Smooth muscle cell (in vitro differentiated cells): ENCODE data around the gene MC3R. TPM values are rescaled to one million over a fixed set of nuclear protein-coding genes. Genes with fewer than 3 reads are reported as not detected.

Experiments used
- DNase-seq: peaks from one replicate; lab custom pipeline; 2025; ENCODE audit not compliant: unreplicated experiment; lab: John Stamatoyannopoulos, UW
- H2AFZ ChIP-seq: fragments of 200-600 bp; sonication (generic); 2 replicates; pipeline ENCODE4 v1.6.0; 2016; ENCODE audit warnings: antibody characterized with exemption, low read depth, mild to moderate bottlenecking
- H3F3A ChIP-seq: fragments of 200-600 bp; sonication (generic); 2 replicates; pipeline ENCODE4 v1.6.0; 2017; ENCODE audit warnings: antibody characterized with exemption, low read depth
- H3K27ac ChIP-seq: fragments of 200-600 bp; sonication (generic); 2 replicates; pipeline ENCODE4 v1.5.1; 2016; ENCODE audit warnings: low read depth, mild to moderate bottlenecking
- H3K27me3 ChIP-seq: fragments of 200-600 bp; sonication (generic); 2 replicates; pipeline ENCODE4 v1.6.1; 2016; ENCODE audit warnings: low read depth, mild to moderate bottlenecking
- H3K36me3 ChIP-seq: fragments of 200-600 bp; sonication (generic); 2 replicates; pipeline ENCODE4 v1.5.1; 2016; ENCODE audit warnings: low read depth
- H3K4me1 ChIP-seq: fragments of 200-600 bp; sonication (generic); 2 replicates; pipeline ENCODE4 v1.5.1; 2016; ENCODE audit warnings: low read depth
- H3K4me2 ChIP-seq: fragments of 200-600 bp; sonication (generic); 2 replicates; pipeline ENCODE4 v1.6.0; 2016; ENCODE audit warnings: mild to moderate bottlenecking
- H3K4me3 ChIP-seq: fragments of 200-600 bp; sonication (generic); 2 replicates; pipeline ENCODE4 v1.5.1; 2016; ENCODE audit warnings: mild to moderate bottlenecking
- H3K79me2 ChIP-seq: fragments of 200-600 bp; sonication (generic); 2 replicates; pipeline ENCODE4 v1.6.0; 2016; ENCODE audit warnings: low read depth, mild to moderate bottlenecking
- H3K9ac ChIP-seq: fragments of 200-600 bp; sonication (generic); 2 replicates; pipeline ENCODE4 v1.6.0; 2016; ENCODE audit warnings: low read depth
- H3K9me3 ChIP-seq: fragments of 200-600 bp; sonication (generic); replicated peaks from 2 replicates; pipeline ENCODE4 v1.5.1; 2016; ENCODE audit warnings: low read depth
- H4K20me1 ChIP-seq: fragments of 200-600 bp; sonication (generic); 2 replicates; pipeline ENCODE4 v1.6.0; 2016; ENCODE audit warnings: low read depth
- WGBS: methylation state at CpG from one replicate; pipeline ENCODE4 v1.1.7; 2016; ENCODE audit warnings: low lambda C conversion rate; 5-methylcytosine and 5-hydroxymethylcytosine counted together
- polyA plus RNA-seq: library from polyadenylated mRNA; unstranded; fragments of >200 nt; fragmentation: Nextera tagmentation; extraction: Ambion mirVana; gene quantifications from 2 replicates; pipeline ENCODE4 v1.2.1, GENCODE V29; 2016
- total RNA-seq: library from RNA; depleted of rRNA; stranded (reverse); fragments of >200 nt; gene quantifications from 2 replicates; pipeline ENCODE4 v1.2.3, GENCODE V29; 2014
- TF ChIP-seq, protein P1 (sequence below): fragments of 200-600 bp; sonication (generic); IDR thresholded peaks from 2 replicates; pipeline ENCODE4 v1.5.1; 2017; ENCODE audit warnings: borderline replicate concordance, mild to moderate bottlenecking, antibody characterized with exemption; ENCODE audit not compliant: insufficient read depth, poor library complexity, severe bottlenecking

MC3R gene
- total and polyA plus RNA-seq, 2 experiments from 2014 or later, result not detected

DNA sequence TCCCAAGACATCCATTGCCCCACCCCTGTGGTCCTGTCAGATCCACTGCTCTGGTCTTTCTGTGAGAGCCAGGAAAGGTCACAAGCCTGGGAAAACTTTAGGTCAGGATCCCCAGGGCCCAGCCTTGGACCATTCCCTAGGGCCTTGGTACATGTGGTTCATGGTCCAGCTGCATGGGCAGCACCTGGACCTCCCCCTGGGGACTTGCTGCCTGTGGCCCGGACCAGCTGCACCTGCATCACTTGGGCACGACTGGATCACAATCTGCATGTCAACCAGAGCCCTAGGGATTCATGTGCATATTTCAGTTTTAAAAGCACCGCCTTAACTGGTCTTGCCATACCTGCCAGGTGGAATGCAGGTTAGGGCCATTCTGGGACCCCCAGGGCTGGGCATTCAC lies 44.3 kb upstream of the MC3R start:
- H3K27ac ChIP-seq, result no peak overlapping the region
- no peaks in the 10 kb centered on the region for H3K27me3 ChIP-seq
- H3K9me3 ChIP-seq, result no peaks in the 10 kb centered on the region
- H3K4me2 ChIP-seq, result no peak overlapping the region
- no peaks in the 10 kb centered on the region for H3F3A ChIP-seq
- WGBS, result 87% methylated on average over 3 of the region's 3 CpGs
- no peaks in the 10 kb centered on the region for H4K20me1 ChIP-seq
- no peak for DNase-seq
- no peak overlapping the region for H3K4me3 ChIP-seq
- TF ChIP-seq, protein P1, sequence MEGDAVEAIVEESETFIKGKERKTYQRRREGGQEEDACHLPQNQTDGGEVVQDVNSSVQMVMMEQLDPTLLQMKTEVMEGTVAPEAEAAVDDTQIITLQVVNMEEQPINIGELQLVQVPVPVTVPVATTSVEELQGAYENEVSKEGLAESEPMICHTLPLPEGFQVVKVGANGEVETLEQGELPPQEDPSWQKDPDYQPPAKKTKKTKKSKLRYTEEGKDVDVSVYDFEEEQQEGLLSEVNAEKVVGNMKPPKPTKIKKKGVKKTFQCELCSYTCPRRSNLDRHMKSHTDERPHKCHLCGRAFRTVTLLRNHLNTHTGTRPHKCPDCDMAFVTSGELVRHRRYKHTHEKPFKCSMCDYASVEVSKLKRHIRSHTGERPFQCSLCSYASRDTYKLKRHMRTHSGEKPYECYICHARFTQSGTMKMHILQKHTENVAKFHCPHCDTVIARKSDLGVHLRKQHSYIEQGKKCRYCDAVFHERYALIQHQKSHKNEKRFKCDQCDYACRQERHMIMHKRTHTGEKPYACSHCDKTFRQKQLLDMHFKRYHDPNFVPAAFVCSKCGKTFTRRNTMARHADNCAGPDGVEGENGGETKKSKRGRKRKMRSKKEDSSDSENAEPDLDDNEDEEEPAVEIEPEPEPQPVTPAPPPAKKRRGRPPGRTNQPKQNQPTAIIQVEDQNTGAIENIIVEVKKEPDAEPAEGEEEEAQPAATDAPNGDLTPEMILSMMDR, result no peak
- H3K4me1 ChIP-seq, result no peaks in the 10 kb centered on the region
- no peak overlapping the region for H2AFZ ChIP-seq
- H3K79me2 ChIP-seq, result no peaks in the 10 kb centered on the region
- H3K9ac ChIP-seq, result no peak overlapping the region
- no peaks in the 10 kb centered on the region for H3K36me3 ChIP-seq

DNA sequence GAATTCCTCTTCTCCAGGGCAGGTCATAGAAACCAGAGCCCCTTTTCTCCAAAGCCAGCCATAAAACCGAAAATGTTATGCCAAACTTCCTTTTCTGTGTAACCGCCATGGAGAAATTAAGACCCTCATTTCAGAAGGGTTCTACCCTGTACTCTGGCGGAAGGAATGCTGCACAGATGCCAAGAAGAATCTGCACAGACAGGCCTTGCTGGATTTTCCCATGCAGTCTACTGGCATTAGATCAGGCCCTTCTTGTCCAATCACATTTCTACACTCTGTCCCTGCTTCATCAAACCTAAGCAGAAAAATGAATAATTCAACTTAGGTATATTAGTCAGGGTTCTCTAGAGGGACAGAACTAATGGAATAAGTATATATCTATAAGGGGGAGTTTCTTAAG lies 43.2 kb upstream of the MC3R start:
- 85% methylated on average over 3 of the region's 3 CpGs for WGBS
- H3K4me2 ChIP-seq, result no peak overlapping the region
- no peaks in the 10 kb centered on the region for H3K9me3 ChIP-seq
- TF ChIP-seq, protein P1, result no peak
- no peak for DNase-seq
- H3K79me2 ChIP-seq, result no peaks in the 10 kb centered on the region
- no peaks in the 10 kb centered on the region for H3K36me3 ChIP-seq
- H4K20me1 ChIP-seq, result no peaks in the 10 kb centered on the region
- no peaks in the 10 kb centered on the region for H3F3A ChIP-seq
- no peak overlapping the region for H3K9ac ChIP-seq
- H3K27ac ChIP-seq, result no peak overlapping the region
- H3K4me3 ChIP-seq, result no peak overlapping the region
- no peaks in the 10 kb centered on the region for H3K27me3 ChIP-seq
- no peak overlapping the region for H2AFZ ChIP-seq
- no peaks in the 10 kb centered on the region for H3K4me1 ChIP-seq

- Histone ChIP-seq H2AFZ (no peak overlapping the region), H3K27ac (no peak overlapping the region), H4K20me1 (no peaks in the 10 kb centered on the region), H3K27me3 (no peaks in the 10 kb centered on the region), H3K9me3 (no peaks in the 10 kb centered on the region), H3K36me3 (no peaks in the 10 kb centered on the region), H3F3A (no peaks in the 10 kb centered on the region), H3K4me1 (no peaks in the 10 kb centered on the region), H3K4me2 (no peak overlapping the region), H3K9ac (no peak overlapping the region), H3K79me2 (no peaks in the 10 kb centered on the region), H3K4me3 (no peak overlapping the region)
- TF ChIP-seq, protein P1, result no peak
- 68% methylated on average over 4 of the region's 4 CpGs for WGBS
- no peak for DNase-seq
These were observed 40.9 kb upstream of the MC3R start for GRCh38 chr20:56207656-56208055.

DNA sequence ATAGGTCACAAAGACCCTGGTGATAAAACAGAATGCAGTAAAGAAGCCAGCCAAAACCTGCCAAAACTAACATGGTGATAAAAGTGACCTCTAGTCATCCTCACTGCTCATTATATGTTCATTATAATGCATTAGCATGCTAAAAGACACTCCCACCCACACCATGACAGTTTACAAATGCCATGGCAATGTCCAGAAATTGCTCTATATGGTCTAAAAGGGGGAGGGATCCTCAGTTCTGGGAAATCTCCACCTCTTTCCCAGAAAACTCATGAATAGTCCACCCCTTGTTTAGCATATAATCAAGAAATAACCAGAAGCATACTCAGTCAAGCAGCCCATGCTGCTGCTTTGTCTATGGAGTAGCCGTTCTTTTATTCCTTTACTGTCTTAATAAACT lies 40.4 kb upstream of the MC3R start:
- WGBS, result 88% methylated on average over 1 of the region's 1 CpG
- no peak overlapping the region for H2AFZ ChIP-seq
- DNase-seq, result no peak
- TF ChIP-seq, protein P1, result no peak
- no peaks in the 10 kb centered on the region for H3K79me2 ChIP-seq
- H3K4me1 ChIP-seq, result no peaks in the 10 kb centered on the region
- H4K20me1 ChIP-seq, result no peaks in the 10 kb centered on the region
- H3K4me2 ChIP-seq, result no peak overlapping the region
- no peaks in the 10 kb centered on the region for H3K27me3 ChIP-seq
- H3K4me3 ChIP-seq, result no peak overlapping the region
- H3F3A ChIP-seq, result no peaks in the 10 kb centered on the region
- no peaks in the 10 kb centered on the region for H3K36me3 ChIP-seq
- H3K9ac ChIP-seq, result no peak overlapping the region
- H3K27ac ChIP-seq, result no peak overlapping the region
- no peaks in the 10 kb centered on the region for H3K9me3 ChIP-seq
